Psoas muscle (tissue), 8 donors: ENCODE results near the gene BCAS3. TPM values are rescaled to one million over a fixed set of nuclear protein-coding genes. Genes with fewer than 3 reads are reported as not detected.

Experiments used
- ATAC-seq, 4 donors: fragments of 200-7000 bp; cut with Tn5 transposase; one replicate each; pipeline ENCODE4 v1.9.1; 2020; ENCODE audit warnings: moderate library complexity in 3 of 4, mild to moderate bottlenecking in 2 of 4
- DNase-seq, 2 donors: peaks; one replicate each; pipeline ENCODE4 v3.0.0-alpha.2; 2020
- H3K27ac ChIP-seq: fragments of 200-600 bp; one replicate; pipeline ENCODE4 v1.8.0; 2022
- H3K27me3 ChIP-seq, 3 donors: fragments of 200-600 bp in 1 of 3; one replicate each; pipeline versions ENCODE4 v1.6.1 to v1.8.0; 2013 to 2022; ENCODE audit warnings: low read length in 2 of 3, mild to moderate bottlenecking in 2 of 3, moderate library complexity in 1 of 3; ENCODE audit not compliant: insufficient read depth in 3 of 3
- H3K36me3 ChIP-seq, 2 donors: fragments of 200-600 bp in 1 of 2; one replicate each; pipeline versions ENCODE4 v1.6.1 to v1.8.0; 2013 to 2022; ENCODE audit warnings: low read depth in 1 of 2, mild to moderate bottlenecking in 1 of 2, moderate library complexity in 1 of 2; ENCODE audit not compliant: insufficient read depth in 1 of 2
- H3K4me1 ChIP-seq: fragments of 200-600 bp; one replicate; pipeline ENCODE4 v1.8.0; 2022
- H3K4me3 ChIP-seq: fragments of 200-600 bp; one replicate; pipeline ENCODE4 v1.8.0; 2022; ENCODE audit warnings: mild to moderate bottlenecking
- H3K9me3 ChIP-seq: fragments of 200-600 bp; one replicate; pipeline ENCODE4 v1.8.0; 2022
- WGBS, 3 donors: extraction: QIAGEN DNeasy Blood & Tissue Kit; methylation state at CpG; one replicate each; pipeline versions ENCODE4 v1.1.6 to v1.1.7; 2013; 5-methylcytosine and 5-hydroxymethylcytosine counted together
- intact Hi-C, 2 donors: fragments of 100-400 bp; cut with DNase I; formaldehyde crosslinking; loops; one replicate each; pipeline versions ENCODE4 v1.11.0 to v1.14.2; 2022
- polyA plus RNA-seq, 3 donors: library from polyadenylated mRNA; stranded (reverse); fragments of 200-250 nt; gene quantifications; one replicate each; pipeline ENCODE4 v1.2.3, GENCODE V29; 2013
- total RNA-seq, 4 donors: library from RNA; stranded (reverse); fragmentation: NEBNext Ultra II Directional in 2 of 4; extraction: Animal tissue kit (Norgen Biotek cat#: 25700) in 2 of 4; gene quantifications; one replicate each; pipeline versions ENCODE4 v1.2.1 to v1.2.4, GENCODE V29; 2021 to 2023
- TF ChIP-seq, protein P1 (sequence below): fragments of 200-600 bp; IDR thresholded peaks from one replicate; pipeline ENCODE4 v1.8.0; 2022; ENCODE audit warnings: antibody characterized with exemption
- donor health status: healthy with polysubstance abuse.
- donor health status: DM: no; HTN: no; CAD: no; lungs with moderate emphysema.
- donor health status: Bipolar disorder and iron deficiency.
- donor health status: healthy.
- donor health status: DM: yes; HTN: yes; CAD: no.
- donor health status: DM: no; HTN: no; CAD: no.
- donor health status: DM: no; HTN: no; CAD: no.
- donor health status: DM: yes; HTN: yes; CAD: no.

The BCAS3 gene
- total and polyA plus RNA-seq, 7 donors: 2.4 to 28.8 (median 15.0) TPM

DNA sequence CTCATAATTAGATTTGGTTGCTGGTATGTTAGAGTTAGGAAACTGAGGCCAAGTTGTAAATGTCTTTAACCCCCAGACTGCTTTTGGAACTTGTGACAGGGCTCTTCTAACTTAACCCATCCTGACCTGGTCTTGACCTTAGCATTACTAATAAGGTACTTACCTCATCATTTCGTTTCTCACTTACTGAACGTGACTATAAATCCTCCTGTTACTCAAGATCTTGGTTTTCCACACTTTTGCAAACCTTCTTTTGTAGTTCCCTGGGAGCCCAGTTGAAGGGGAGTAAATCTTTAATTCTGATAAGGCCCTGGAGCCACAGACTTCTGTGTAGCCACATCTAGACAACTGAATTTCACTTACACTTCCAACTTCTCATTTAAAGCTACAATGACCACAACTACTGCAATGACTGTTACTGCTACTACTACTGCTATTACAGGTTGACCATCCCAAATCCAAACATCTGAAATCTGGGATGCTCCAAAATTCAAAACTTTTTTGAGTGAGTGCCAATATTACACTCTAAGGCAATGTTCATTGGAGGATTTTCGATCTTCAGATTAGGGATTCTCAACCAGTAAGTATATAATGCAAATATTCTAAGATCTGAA lies 473.1 kb downstream of the BCAS3 start:
- Histone ChIP-seq H3K27ac (no peak overlapping the region), H3K9me3 (no peaks in the 10 kb centered on the region), H3K4me3 (no peak overlapping the region), H3K27me3 (no peaks in the 10 kb centered on the region), H3K4me1 (no peaks in the 10 kb centered on the region), H3K36me3 (no peaks in the 10 kb centered on the region)
- TF ChIP-seq, protein P1, sequence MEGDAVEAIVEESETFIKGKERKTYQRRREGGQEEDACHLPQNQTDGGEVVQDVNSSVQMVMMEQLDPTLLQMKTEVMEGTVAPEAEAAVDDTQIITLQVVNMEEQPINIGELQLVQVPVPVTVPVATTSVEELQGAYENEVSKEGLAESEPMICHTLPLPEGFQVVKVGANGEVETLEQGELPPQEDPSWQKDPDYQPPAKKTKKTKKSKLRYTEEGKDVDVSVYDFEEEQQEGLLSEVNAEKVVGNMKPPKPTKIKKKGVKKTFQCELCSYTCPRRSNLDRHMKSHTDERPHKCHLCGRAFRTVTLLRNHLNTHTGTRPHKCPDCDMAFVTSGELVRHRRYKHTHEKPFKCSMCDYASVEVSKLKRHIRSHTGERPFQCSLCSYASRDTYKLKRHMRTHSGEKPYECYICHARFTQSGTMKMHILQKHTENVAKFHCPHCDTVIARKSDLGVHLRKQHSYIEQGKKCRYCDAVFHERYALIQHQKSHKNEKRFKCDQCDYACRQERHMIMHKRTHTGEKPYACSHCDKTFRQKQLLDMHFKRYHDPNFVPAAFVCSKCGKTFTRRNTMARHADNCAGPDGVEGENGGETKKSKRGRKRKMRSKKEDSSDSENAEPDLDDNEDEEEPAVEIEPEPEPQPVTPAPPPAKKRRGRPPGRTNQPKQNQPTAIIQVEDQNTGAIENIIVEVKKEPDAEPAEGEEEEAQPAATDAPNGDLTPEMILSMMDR: no peak
- intact Hi-C loops: loop anchor here in 1 of 2 donors (10.0 kb wide), 1 partner anchor 234 kb away; no protein-coding TSS in a partner anchor
- 89 to 93% (median 90%) methylated on average over 3 of the region's 3 CpGs for WGBS, 3 donors
- no peak for DNase-seq
- no peak for ATAC-seq

DNA sequence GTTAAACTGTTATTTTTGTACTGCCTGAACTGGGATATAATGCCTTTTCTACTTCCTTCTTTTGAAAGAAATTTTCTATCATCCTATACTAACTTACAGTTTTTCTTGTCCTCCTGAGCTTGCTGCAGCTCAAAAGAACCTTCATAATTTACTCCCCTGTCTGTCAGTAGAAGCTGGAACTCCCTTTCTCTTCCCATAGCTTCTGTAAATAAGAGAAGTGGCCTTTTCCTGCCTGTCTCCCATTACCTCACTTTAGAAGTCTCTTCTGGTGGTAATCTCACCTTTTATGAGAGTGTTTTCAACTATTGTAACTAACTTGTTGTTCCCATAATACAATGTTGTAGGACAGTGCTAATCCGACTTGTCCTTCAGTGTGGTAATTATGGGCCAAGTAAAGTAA lies 475.2 kb downstream of the BCAS3 start:
- DNase-seq: no peak
- TF ChIP-seq, protein P1: no peak
- no peaks in the 10 kb centered on the region for H3K36me3 ChIP-seq
- H3K4me3 ChIP-seq: no peak overlapping the region
- intact Hi-C loops: loop anchor here in 1 of 2 donors (10.0 kb wide), 1 partner anchor 232 kb away; no protein-coding TSS in a partner anchor
- H3K27ac ChIP-seq: no peak overlapping the region
- H3K27me3 ChIP-seq: no peaks in the 10 kb centered on the region
- no peak for ATAC-seq
- H3K4me1 ChIP-seq: peaks cover 5% of the 10 kb centered on the region
- WGBS, 3 donors: 90 to 94% (median 94%) methylated on average over 1 of the region's 1 CpG
- H3K9me3 ChIP-seq: no peaks in the 10 kb centered on the region

DNA sequence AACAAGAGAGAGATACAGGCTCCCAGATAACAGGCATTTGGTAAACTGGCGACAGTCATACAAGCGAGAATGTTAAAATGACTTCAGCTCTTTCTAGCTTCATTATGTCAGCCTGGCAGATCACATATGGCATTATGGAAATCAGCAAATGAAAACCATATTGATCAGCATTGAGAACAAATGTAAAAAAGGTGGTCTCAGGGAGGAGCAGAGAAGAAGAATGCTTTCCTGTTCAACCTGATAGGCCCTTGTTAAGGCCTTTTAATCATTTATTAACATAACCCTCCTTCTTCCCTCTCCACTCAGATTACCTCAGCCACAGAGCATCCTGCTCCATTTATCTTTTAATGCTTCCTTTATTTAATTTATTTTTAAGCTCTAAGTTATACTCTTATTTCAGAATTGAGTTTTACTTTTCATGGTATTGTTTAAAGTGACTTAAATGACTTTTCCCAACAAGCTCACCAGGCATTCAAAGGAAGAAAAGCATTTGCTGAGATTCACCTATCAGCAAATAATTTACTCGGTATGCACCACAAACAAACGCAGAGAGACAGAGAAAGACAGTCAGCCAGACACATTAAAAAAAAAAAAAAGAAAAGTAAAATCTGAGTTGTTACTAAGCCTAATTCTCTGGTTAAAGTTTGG lies 478.1 kb downstream of the BCAS3 start:
- TF ChIP-seq, protein P1: no peak
- no peak for DNase-seq
- H3K27ac ChIP-seq: no peak overlapping the region
- H3K4me3 ChIP-seq: no peak overlapping the region
- intact Hi-C loops: loop anchor here in 1 of 2 donors (10.0 kb wide), 1 partner anchor 229 kb away; no protein-coding TSS in a partner anchor
- H3K27me3 ChIP-seq: no peaks in the 10 kb centered on the region
- peaks cover 5% of the 10 kb centered on the region for H3K4me1 ChIP-seq
- H3K36me3 ChIP-seq: no peaks in the 10 kb centered on the region
- H3K9me3 ChIP-seq: no peaks in the 10 kb centered on the region
- ATAC-seq: no peak
- 87 to 95% (median 91%) methylated on average over 4 of the region's 4 CpGs for WGBS, 3 donors

DNA sequence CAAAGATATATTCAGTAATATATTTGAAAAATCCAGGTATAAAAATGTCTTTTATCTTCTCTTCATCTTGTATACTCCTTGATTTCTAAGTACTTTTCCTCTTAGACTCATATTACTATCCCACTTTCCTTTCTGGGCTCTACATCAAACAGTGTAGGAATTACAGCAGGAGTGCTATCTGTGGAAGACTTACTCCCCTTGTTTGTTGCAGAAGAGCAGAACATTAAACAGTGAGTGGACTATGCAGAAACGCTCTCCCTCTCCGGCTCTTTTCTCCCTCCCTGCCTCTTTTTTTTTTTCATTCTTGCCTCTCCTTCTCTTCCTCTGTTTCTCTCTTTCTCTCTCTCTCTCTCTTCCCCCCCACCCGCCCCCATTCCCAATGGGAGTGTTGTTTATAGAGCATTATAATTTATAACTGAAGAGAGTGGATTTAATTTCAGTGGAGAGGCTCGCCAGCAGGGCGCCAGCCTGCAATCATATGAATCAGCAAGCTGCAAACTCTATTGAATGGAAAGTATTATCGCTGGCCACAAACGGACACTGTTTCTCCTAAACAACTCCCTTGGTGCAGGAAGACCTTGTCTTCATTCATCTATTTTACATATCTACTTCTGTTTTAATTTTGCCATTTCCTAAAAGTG lies 479.7 kb downstream of the BCAS3 start:
- Histone ChIP-seq H3K9me3 (no peaks in the 10 kb centered on the region), H3K4me3 (peak overlapping the region; percentile 26), H3K4me1 (peaks cover 5% of the 10 kb centered on the region), H3K36me3 (no peaks in the 10 kb centered on the region), H3K27me3 (no peaks in the 10 kb centered on the region), H3K27ac (no peak overlapping the region)
- TF ChIP-seq, protein P1: no peak
- WGBS, 3 donors: 6 to 20% (median 18%) methylated on average over 7 of the region's 7 CpGs
- ATAC-seq (peak in 2 of 4 donors; percentile 45 to 67), DNase-seq (no peak)
- intact Hi-C loops: loop anchor here in 1 of 2 donors (10.0 kb wide), 1 partner anchor 227 kb away; no protein-coding TSS in a partner anchor
